ENCODE data around the gene CNTNAP2.

The CNTNAP2 gene

DNA sequence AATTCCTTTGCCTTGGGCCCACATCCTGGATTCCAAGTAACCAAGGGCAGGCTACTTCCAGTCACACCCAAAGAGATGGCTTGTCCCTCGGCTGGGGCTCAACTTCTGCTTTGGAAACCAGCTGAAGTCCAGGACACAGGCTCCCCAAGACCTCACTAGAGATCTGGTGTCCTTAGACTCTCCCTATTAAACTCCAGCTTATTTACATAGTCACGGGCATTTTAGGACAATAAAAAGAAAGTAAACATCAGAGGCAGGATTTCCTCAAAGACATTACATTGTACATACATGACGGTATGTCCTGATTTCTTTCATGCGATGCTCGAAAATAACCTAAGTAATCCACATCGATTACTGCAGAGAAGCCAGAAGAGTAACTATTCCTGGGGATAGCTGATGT is 2012.4 kb downstream of the CNTNAP2 start:
- Histone ChIP-seq H3K4me3 (ENCODE audit: low read length in 2 of 2) (no peak overlapping the region), H3K27me3 (ENCODE audit: control insufficient read depth in 2 of 2, insufficient read depth in 2 of 2, low read length in 2 of 2) (no peaks in the 10 kb centered on the region), H3K36me3 (ENCODE audit: control insufficient read depth in 2 of 2, insufficient read depth in 2 of 2, low read length in 2 of 2) (no peaks in the 10 kb centered on the region), H3K9ac (ENCODE audit: low read depth in 1 of 2, low read length in 2 of 2) (no peak overlapping the region), H3K27ac (ENCODE audit: low read depth in 2 of 2, low read length in 2 of 2) (no peak overlapping the region), H3K4me1 (ENCODE audit: control insufficient read depth in 2 of 2, insufficient read depth in 2 of 2, low read length in 2 of 2) (peaks cover 5 to 10% of the 10 kb centered on the region in 2 donors), H3K9me3 (ENCODE audit: control insufficient read depth in 2 of 2, low read length in 2 of 2) (no peaks in the 10 kb centered on the region)

DNA sequence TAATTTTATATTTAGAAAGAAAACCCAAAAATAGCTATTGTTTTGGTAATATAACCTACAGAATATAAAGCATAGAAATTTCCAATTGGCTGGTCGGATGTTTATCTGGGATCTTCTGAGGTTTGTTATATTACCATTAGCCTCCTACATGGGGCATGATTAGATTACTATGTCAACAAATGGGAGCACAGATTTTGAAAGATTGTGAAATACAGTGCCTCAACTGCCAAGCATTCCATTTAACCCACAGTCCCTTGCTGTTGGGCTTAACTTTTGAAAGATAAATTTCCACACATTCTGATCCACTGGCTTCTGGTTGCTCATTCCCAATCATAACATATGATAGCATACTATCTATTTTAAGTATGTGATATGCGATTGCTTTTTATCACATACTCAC is 2018.5 kb downstream of the CNTNAP2 start:
- no peaks in the 10 kb centered on the region for H3K9me3 ChIP-seq (ENCODE audit: control insufficient read depth in 2 of 2, low read length in 2 of 2)
- H3K4me3 ChIP-seq (ENCODE audit: low read length in 2 of 2) = no peak overlapping the region
- H3K27ac ChIP-seq (ENCODE audit: low read depth in 2 of 2, low read length in 2 of 2) = no peak overlapping the region
- no peaks in the 10 kb centered on the region for H3K36me3 ChIP-seq (ENCODE audit: control insufficient read depth in 2 of 2, insufficient read depth in 2 of 2, low read length in 2 of 2)
- no peak overlapping the region for H3K9ac ChIP-seq (ENCODE audit: low read depth in 1 of 2, low read length in 2 of 2)
- H3K4me1 ChIP-seq (ENCODE audit: control insufficient read depth in 2 of 2, insufficient read depth in 2 of 2, low read length in 2 of 2) = no peaks in the 10 kb centered on the region
- no peaks in the 10 kb centered on the region for H3K27me3 ChIP-seq (ENCODE audit: control insufficient read depth in 2 of 2, insufficient read depth in 2 of 2, low read length in 2 of 2)

DNA sequence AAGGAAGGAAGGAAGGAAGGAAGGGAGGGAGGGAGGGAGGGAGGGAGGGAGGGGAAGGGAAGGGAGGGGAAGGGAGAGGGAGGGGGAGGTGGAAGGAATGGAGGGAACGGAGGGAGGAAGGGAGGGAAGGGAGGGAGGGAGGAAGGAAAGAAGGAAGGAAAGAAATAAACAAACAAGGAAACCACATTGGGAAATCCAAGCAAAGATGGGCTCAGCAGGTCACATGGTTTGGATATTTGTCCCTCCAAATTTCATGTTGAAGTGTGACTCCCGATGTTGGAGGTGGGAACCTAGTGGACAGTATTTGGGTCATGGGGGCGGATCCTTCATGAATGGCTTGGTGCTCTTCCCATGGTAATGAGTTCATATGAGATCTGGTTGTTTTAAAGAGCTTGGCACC is 2019.4 kb downstream of the CNTNAP2 start:
- H3K4me1 ChIP-seq (ENCODE audit: control insufficient read depth in 2 of 2, insufficient read depth in 2 of 2, low read length in 2 of 2) = no peaks in the 10 kb centered on the region
- H3K36me3 ChIP-seq (ENCODE audit: control insufficient read depth in 2 of 2, insufficient read depth in 2 of 2, low read length in 2 of 2) = no peaks in the 10 kb centered on the region
- no peak overlapping the region for H3K4me3 ChIP-seq (ENCODE audit: low read length in 2 of 2)
- no peak overlapping the region for H3K27ac ChIP-seq (ENCODE audit: low read depth in 2 of 2, low read length in 2 of 2)
- no peaks in the 10 kb centered on the region for H3K9me3 ChIP-seq (ENCODE audit: control insufficient read depth in 2 of 2, low read length in 2 of 2)
- H3K27me3 ChIP-seq (ENCODE audit: control insufficient read depth in 2 of 2, insufficient read depth in 2 of 2, low read length in 2 of 2) = no peaks in the 10 kb centered on the region
- no peak overlapping the region for H3K9ac ChIP-seq (ENCODE audit: low read depth in 1 of 2, low read length in 2 of 2)

DNA sequence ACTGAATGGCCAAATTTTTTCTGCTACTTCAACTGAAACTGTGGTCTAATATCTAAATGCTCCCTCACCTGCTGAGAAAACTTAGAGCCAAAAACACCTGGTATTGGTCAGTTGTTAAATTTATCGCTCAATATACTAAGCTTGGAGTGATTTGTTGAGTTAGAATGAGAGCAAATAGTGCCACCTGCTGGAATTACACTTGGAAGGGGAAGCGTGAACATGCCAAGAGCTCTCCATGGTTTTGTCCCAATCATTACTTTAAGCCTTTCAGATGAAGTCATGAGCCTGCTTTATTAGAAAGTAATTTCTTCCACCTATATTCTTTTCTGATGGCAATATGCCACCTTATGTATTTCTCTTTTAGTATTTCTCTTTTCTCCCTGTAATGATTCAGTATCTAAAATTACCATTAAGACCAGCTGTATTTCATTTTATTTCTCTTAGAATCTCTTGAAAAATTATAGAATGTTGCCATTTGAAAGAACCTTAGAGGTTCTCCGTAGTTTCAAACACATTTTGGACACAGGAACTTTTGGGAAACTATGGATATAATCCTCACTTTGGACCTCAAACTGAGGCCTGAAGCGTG is 2026.2 kb downstream of the CNTNAP2 start:
- H3K9ac ChIP-seq (ENCODE audit: low read depth in 1 of 2, low read length in 2 of 2) = no peak overlapping the region
- no peak overlapping the region for H3K27ac ChIP-seq (ENCODE audit: low read depth in 2 of 2, low read length in 2 of 2)
- H3K36me3 ChIP-seq (ENCODE audit: control insufficient read depth in 2 of 2, insufficient read depth in 2 of 2, low read length in 2 of 2) = no peaks in the 10 kb centered on the region
- H3K9me3 ChIP-seq (ENCODE audit: control insufficient read depth in 2 of 2, low read length in 2 of 2) = no peaks in the 10 kb centered on the region
- no peak overlapping the region for H3K4me3 ChIP-seq (ENCODE audit: low read length in 2 of 2)
- no peaks in the 10 kb centered on the region for H3K27me3 ChIP-seq (ENCODE audit: control insufficient read depth in 2 of 2, insufficient read depth in 2 of 2, low read length in 2 of 2)
- H3K4me1 ChIP-seq (ENCODE audit: control insufficient read depth in 2 of 2, insufficient read depth in 2 of 2, low read length in 2 of 2) = no peaks in the 10 kb centered on the region

DNA sequence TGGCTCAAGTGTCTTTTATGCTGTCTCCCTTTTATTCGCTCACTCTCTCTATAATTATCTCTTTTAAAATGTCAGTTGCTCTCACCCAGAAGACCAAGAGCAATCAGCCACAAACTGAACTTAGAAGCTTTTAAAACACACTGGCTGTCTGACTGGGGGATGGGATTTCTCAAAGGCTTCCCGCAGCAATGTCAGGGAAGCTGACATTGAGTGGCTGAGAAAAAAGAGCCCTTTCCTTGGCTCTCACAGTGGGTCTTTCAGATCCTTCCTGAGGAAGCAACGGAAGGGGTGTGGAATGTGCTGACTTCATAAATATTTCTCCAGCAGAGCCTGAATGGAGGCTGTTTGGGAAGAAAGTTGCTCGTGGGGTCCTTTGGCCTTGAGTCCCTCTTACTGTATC is 2028.2 kb downstream of the CNTNAP2 start:
- H3K4me1 ChIP-seq (ENCODE audit: control insufficient read depth in 2 of 2, insufficient read depth in 2 of 2, low read length in 2 of 2) = peaks cover 4 to 11% of the 10 kb centered on the region in 2 donors
- no peak overlapping the region for H3K9ac ChIP-seq (ENCODE audit: low read depth in 1 of 2, low read length in 2 of 2)
- H3K27ac ChIP-seq (ENCODE audit: low read depth in 2 of 2, low read length in 2 of 2) = no peak overlapping the region
- no peak overlapping the region for H3K4me3 ChIP-seq (ENCODE audit: low read length in 2 of 2)
- no peaks in the 10 kb centered on the region for H3K27me3 ChIP-seq (ENCODE audit: control insufficient read depth in 2 of 2, insufficient read depth in 2 of 2, low read length in 2 of 2)
- no peaks in the 10 kb centered on the region for H3K36me3 ChIP-seq (ENCODE audit: control insufficient read depth in 2 of 2, insufficient read depth in 2 of 2, low read length in 2 of 2)
- no peaks in the 10 kb centered on the region for H3K9me3 ChIP-seq (ENCODE audit: control insufficient read depth in 2 of 2, low read length in 2 of 2)

DNA sequence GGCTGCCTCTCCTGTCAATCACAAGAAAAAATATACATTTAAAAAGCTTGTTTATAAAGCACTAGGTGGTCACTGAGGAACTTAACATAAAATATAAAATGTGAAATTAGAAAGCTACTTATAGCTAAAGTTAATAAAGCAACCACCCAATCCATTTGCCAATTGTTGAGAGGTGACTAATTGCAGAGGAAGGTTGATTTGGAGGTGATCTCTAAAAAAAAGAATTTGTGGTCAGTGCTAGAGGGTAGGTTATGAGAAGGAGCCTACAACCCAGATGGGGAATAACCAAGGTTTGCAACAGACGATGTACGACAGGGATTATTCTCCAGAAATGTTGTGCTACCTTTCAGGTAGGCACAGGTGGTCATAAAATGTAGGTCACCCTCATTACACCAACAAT is 2029.7 kb downstream of the CNTNAP2 start:
- H3K4me1 ChIP-seq (ENCODE audit: control insufficient read depth in 2 of 2, insufficient read depth in 2 of 2, low read length in 2 of 2) = peaks cover 4 to 11% of the 10 kb centered on the region in 2 donors
- H3K4me3 ChIP-seq (ENCODE audit: low read length in 2 of 2) = no peak overlapping the region
- H3K36me3 ChIP-seq (ENCODE audit: control insufficient read depth in 2 of 2, insufficient read depth in 2 of 2, low read length in 2 of 2) = no peaks in the 10 kb centered on the region
- H3K9me3 ChIP-seq (ENCODE audit: control insufficient read depth in 2 of 2, low read length in 2 of 2) = no peaks in the 10 kb centered on the region
- no peaks in the 10 kb centered on the region for H3K27me3 ChIP-seq (ENCODE audit: control insufficient read depth in 2 of 2, insufficient read depth in 2 of 2, low read length in 2 of 2)
- H3K27ac ChIP-seq (ENCODE audit: low read depth in 2 of 2, low read length in 2 of 2) = no peak overlapping the region
- no peak overlapping the region for H3K9ac ChIP-seq (ENCODE audit: low read depth in 1 of 2, low read length in 2 of 2)

DNA sequence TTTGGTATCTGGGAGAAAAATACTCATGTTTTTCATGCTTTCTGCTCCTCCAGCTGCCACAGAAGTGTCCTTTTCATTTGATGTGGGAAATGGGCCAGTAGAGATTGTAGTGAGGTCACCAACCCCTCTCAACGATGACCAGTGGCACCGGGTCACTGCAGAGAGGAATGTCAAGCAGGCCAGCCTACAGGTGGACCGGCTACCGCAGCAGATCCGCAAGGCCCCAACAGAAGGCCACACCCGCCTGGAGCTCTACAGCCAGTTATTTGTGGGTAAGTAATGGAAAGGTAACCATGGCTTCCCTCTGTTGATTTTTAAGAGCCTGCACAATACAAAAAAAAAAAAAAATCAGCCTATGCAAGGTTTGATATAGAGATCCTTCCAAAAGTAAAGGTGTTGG is 2030.8 kb downstream of the CNTNAP2 start:
- Histone ChIP-seq H3K9ac (ENCODE audit: low read depth in 1 of 2, low read length in 2 of 2) (no peak overlapping the region), H3K36me3 (ENCODE audit: control insufficient read depth in 2 of 2, insufficient read depth in 2 of 2, low read length in 2 of 2) (no peaks in the 10 kb centered on the region), H3K27me3 (ENCODE audit: control insufficient read depth in 2 of 2, insufficient read depth in 2 of 2, low read length in 2 of 2) (no peaks in the 10 kb centered on the region), H3K27ac (ENCODE audit: low read depth in 2 of 2, low read length in 2 of 2) (no peak overlapping the region), H3K9me3 (ENCODE audit: control insufficient read depth in 2 of 2, low read length in 2 of 2) (no peaks in the 10 kb centered on the region), H3K4me1 (ENCODE audit: control insufficient read depth in 2 of 2, insufficient read depth in 2 of 2, low read length in 2 of 2) (peaks cover 4 to 11% of the 10 kb centered on the region in 2 donors), H3K4me3 (ENCODE audit: low read length in 2 of 2) (no peak overlapping the region)

DNA sequence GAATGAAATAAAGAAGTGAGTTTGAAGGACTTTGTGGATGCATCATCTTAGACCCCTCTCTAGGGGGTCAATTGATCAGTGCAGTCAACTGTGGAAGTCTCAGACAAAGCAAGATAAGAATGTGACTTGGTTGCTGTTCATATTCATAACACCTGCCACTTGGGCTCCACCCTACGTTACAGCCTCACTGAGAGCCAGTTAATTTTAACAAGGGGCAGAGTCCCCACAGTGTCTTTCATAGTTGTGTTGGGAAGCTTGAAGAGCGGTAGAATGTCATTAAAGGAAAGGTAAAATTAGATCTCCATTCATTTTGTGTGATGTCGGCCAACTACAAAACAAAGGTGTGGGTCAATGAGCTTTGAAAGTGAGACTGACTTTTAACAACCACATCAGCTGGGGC is 2031.9 kb downstream of the CNTNAP2 start:
- no peaks in the 10 kb centered on the region for H3K36me3 ChIP-seq (ENCODE audit: control insufficient read depth in 2 of 2, insufficient read depth in 2 of 2, low read length in 2 of 2)
- H3K4me3 ChIP-seq (ENCODE audit: low read length in 2 of 2) = no peak overlapping the region
- H3K27me3 ChIP-seq (ENCODE audit: control insufficient read depth in 2 of 2, insufficient read depth in 2 of 2, low read length in 2 of 2) = no peaks in the 10 kb centered on the region
- H3K9me3 ChIP-seq (ENCODE audit: control insufficient read depth in 2 of 2, low read length in 2 of 2) = no peaks in the 10 kb centered on the region
- H3K4me1 ChIP-seq (ENCODE audit: control insufficient read depth in 2 of 2, insufficient read depth in 2 of 2, low read length in 2 of 2) = peaks cover 4 to 11% of the 10 kb centered on the region in 2 donors
- H3K27ac ChIP-seq (ENCODE audit: low read depth in 2 of 2, low read length in 2 of 2) = no peak overlapping the region
- H3K9ac ChIP-seq (ENCODE audit: low read depth in 1 of 2, low read length in 2 of 2) = no peak overlapping the region

DNA sequence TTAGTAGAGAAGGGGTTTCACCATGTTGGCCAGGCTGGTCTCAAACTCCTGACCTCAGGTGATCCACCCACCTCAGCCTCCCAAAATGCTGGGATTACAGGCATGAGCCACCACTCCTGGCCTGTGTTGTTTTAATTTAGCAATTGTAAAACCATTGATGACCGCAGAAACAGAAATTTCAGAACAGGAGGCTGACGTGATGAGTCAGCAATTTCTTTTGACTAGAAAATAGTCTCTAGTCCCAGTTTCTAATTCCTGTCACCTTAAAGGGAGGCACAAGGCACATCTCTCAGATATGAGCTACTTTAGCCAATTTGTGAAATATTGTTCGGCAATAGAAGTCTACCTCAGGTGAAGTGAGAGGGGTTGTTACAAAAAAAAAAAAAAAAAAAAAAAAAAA is 2033.1 kb downstream of the CNTNAP2 start:
- Histone ChIP-seq H3K27ac (ENCODE audit: low read depth in 2 of 2, low read length in 2 of 2) (no peak overlapping the region), H3K4me3 (ENCODE audit: low read length in 2 of 2) (no peak overlapping the region), H3K9me3 (ENCODE audit: control insufficient read depth in 2 of 2, low read length in 2 of 2) (no peaks in the 10 kb centered on the region)

DNA sequence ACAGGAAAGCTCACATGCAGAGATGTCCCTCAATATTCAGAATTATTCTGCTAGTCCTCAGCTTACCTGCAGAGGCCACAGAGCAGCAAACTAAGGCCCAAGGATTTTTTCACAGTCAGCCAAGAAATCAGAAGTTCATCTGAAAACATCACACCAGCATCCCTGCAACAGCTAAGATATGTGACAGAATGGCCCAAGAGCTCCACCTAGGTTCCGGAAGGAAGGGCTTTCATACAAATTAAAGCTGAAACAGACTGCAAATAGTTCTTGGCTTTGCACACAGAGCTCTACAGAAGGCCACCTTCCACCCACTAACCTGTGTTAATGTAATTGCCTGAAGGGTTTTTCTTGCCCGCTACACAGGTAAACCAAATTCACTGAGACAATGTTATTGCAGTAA is 2035.2 kb downstream of the CNTNAP2 start:
- no peak overlapping the region for H3K9ac ChIP-seq (ENCODE audit: low read depth in 1 of 2, low read length in 2 of 2)
- no peaks in the 10 kb centered on the region for H3K27me3 ChIP-seq (ENCODE audit: control insufficient read depth in 2 of 2, insufficient read depth in 2 of 2, low read length in 2 of 2)
- no peaks in the 10 kb centered on the region for H3K36me3 ChIP-seq (ENCODE audit: control insufficient read depth in 2 of 2, insufficient read depth in 2 of 2, low read length in 2 of 2)
- no peaks in the 10 kb centered on the region for H3K9me3 ChIP-seq (ENCODE audit: control insufficient read depth in 2 of 2, low read length in 2 of 2)
- no peak overlapping the region for H3K27ac ChIP-seq (ENCODE audit: low read depth in 2 of 2, low read length in 2 of 2)
- no peak overlapping the region for H3K4me3 ChIP-seq (ENCODE audit: low read length in 2 of 2)
- peaks cover 8 to 11% of the 10 kb centered on the region in 2 donors for H3K4me1 ChIP-seq (ENCODE audit: control insufficient read depth in 2 of 2, insufficient read depth in 2 of 2, low read length in 2 of 2)

More for the DNA sequence above, 2033.1 kb downstream of the CNTNAP2 start:
- H3K9ac ChIP-seq (ENCODE audit: low read depth in 1 of 2, low read length in 2 of 2) = no peak overlapping the region
- H3K4me1 ChIP-seq (ENCODE audit: control insufficient read depth in 2 of 2, insufficient read depth in 2 of 2, low read length in 2 of 2) = peaks cover 8 to 11% of the 10 kb centered on the region in 2 donors
- no peaks in the 10 kb centered on the region for H3K27me3 ChIP-seq (ENCODE audit: control insufficient read depth in 2 of 2, insufficient read depth in 2 of 2, low read length in 2 of 2)
- no peaks in the 10 kb centered on the region for H3K36me3 ChIP-seq (ENCODE audit: control insufficient read depth in 2 of 2, insufficient read depth in 2 of 2, low read length in 2 of 2)
